ENCODE results near the gene CYP24A1. TPM values are rescaled to one million over a fixed set of nuclear protein-coding genes. Genes with fewer than 3 reads are reported as not detected.

The CYP24A1 gene
- polyA plus RNA-seq, 1 of the 3 experiments (the other 2 are of a cell fraction) = 8.8 TPM

- H3F3A ChIP-seq (replicated peaks; ENCODE audit: insufficient read depth) = no peaks in the 10 kb centered on the region
- H3K79me2 ChIP-seq (ENCODE audit: insufficient read depth) = no peaks in the 10 kb centered on the region
- H3K27me3 ChIP-seq (ENCODE audit: insufficient read depth) = no peaks in the 10 kb centered on the region
- H3K9me3 ChIP-seq = no peaks in the 10 kb centered on the region
- TF ChIP-seq MEF2A (IDR thresholded peaks at IDR 0.05; ENCODE audit: borderline replicate concordance, low read depth) (0 out of 2 replicates have a peak, but pooled peaks have one; percentile 6), FOXJ3 (CRISPR knock-in tag; IDR thresholded peaks at IDR 0.05) (no peak), PBX3 (IDR thresholded peaks at IDR 0.05) (no peak)
- H3K4me3 ChIP-seq (ENCODE audit: low read depth in 2 of 2, low read length in 1 of 2) = no peak overlapping the region
- no peaks in the 10 kb centered on the region for H3K36me3 ChIP-seq (replicated peaks in 1 of 2; ENCODE audit: control insufficient read depth in 1 of 2, insufficient read depth in 2 of 2, low read length in 1 of 2)
- no peak overlapping the region for H3K4me2 ChIP-seq
- H3K9ac ChIP-seq = no peak overlapping the region
- CTCF ChIA-PET = interaction anchor here (0.7 to 1.0 kb wide), 3 partner anchors 16 to 52 kb away, joined by 3 read pairs; no protein-coding TSS in a partner anchor
- no peak for DNase-seq
- H3K4me1 ChIP-seq (ENCODE audit: control insufficient read depth in 1 of 2, insufficient read depth in 2 of 2, low read depth in 1 of 2, low read length in 1 of 2) = no peaks in the 10 kb centered on the region
- no peaks in the 10 kb centered on the region for H3K9me2 ChIP-seq
- POLR2A ChIA-PET = no interaction called here
- H2AFZ ChIP-seq (ENCODE audit: low read depth) = no peak overlapping the region
- no peak overlapping the region for H3K27ac ChIP-seq (ENCODE audit: low read depth in 2 of 2, low read length in 1 of 2)
- H4K20me1 ChIP-seq (ENCODE audit: insufficient read depth) = no peaks in the 10 kb centered on the region
- 50% methylated on average over 7 of the region's 7 CpGs for WGBS (ENCODE audit: low lambda C conversion rate)
These were observed 24.6 kb downstream of the CYP24A1 start for GRCh38 chr20:54148947-54149764.

GRCh38 chr20:54146672-54147071 is 27.1 kb downstream of the CYP24A1 start:
- Histone ChIP-seq H3K36me3 (replicated peaks in 1 of 2; ENCODE audit: control insufficient read depth in 1 of 2, insufficient read depth in 2 of 2, low read length in 1 of 2) (no peaks in the 10 kb centered on the region), H3K4me2 (no peak overlapping the region), H3K9me2 (no peaks in the 10 kb centered on the region), H3K4me3 (ENCODE audit: low read depth in 2 of 2, low read length in 1 of 2) (no peak overlapping the region), H4K20me1 (ENCODE audit: insufficient read depth) (no peaks in the 10 kb centered on the region), H3K27me3 (ENCODE audit: insufficient read depth) (no peaks in the 10 kb centered on the region), H3K79me2 (ENCODE audit: insufficient read depth) (no peaks in the 10 kb centered on the region), H2AFZ (ENCODE audit: low read depth) (no peak overlapping the region), H3F3A (replicated peaks; ENCODE audit: insufficient read depth) (peaks cover 5% of the 10 kb centered on the region), H3K9me3 (no peaks in the 10 kb centered on the region), H3K4me1 (ENCODE audit: control insufficient read depth in 1 of 2, insufficient read depth in 2 of 2, low read depth in 1 of 2, low read length in 1 of 2) (no peaks in the 10 kb centered on the region; a peak in 1 of 4 replicates), H3K9ac (no peak overlapping the region), H3K27ac (ENCODE audit: low read depth in 2 of 2, low read length in 1 of 2) (no peak overlapping the region)
- ChIA-PET POLR2A (no interaction called here), CTCF (interaction anchor here (0.7 kb wide), 1 partner anchor 14 kb away, joined by 4 read pairs; no protein-coding TSS in a partner anchor)
- no peak for TF ChIP-seq JUND (IDR thresholded peaks at IDR 0.05)
- TF ChIP-seq FOXM1 (IDR thresholded peaks at IDR 0.05; ENCODE audit: low read depth) = no peak
- no peak for TF ChIP-seq REST (IDR thresholded peaks at IDR 0.05; ENCODE audit: low read depth, low read length)
- no peak for TF ChIP-seq POLR2AphosphoS5 (IDR thresholded peaks at IDR 0.05; ENCODE audit: low read depth, low read length)
- no peak for TF ChIP-seq FOXJ3 (CRISPR knock-in tag; IDR thresholded peaks at IDR 0.05)
- TF ChIP-seq EZH2phosphoT487 (IDR thresholded peaks at IDR 0.05; ENCODE audit: borderline replicate concordance, low read depth) = no peak
- TF ChIP-seq MEF2A (IDR thresholded peaks at IDR 0.05; ENCODE audit: borderline replicate concordance, low read depth) = no peak
- TF ChIP-seq RFX5 (IDR thresholded peaks at IDR 0.05; ENCODE audit: low read length) = no peak
- no peak for TF ChIP-seq CTCF (IDR thresholded peaks at IDR 0.05)
- no peak for TF ChIP-seq TEAD4 (IDR thresholded peaks at IDR 0.05; ENCODE audit: borderline replicate concordance, insufficient read depth)
- TF ChIP-seq NRF1 (IDR thresholded peaks at IDR 0.05; ENCODE audit: low read depth, low read length) = no peak
- TF ChIP-seq RCOR1 (IDR thresholded peaks at IDR 0.05; ENCODE audit: low read length) = no peak
- WGBS (ENCODE audit: low lambda C conversion rate) = 40% methylated on average over 1 of the region's 1 CpG
- DNase-seq = no peak

Data from SK-N-SH (cell line).